Measurements from ENCODE around the gene RNF222. TPM values are rescaled to one million over a fixed set of nuclear protein-coding genes. Genes with fewer than 3 reads are reported as not detected.
A peak's percentile ranks its signal among the peaks of the same experiment; 100 is the strongest.

RNF222 gene
- total RNA-seq (2021; fragmentation: NEBNext Ultra II Directional; extraction: Animal tissue kit (Norgen Biotek cat#: 25700)) (not detected in 2 replicates), polyA plus RNA-seq (2011; rRNA removed) (not detected in 2 replicates), polyA minus RNA-seq (2011; rRNA and poly(A)+ RNA removed) (not detected in 2 replicates)
- polyA plus RNA-seq (2011; cell fraction: cytosol; rRNA removed) = not detected
- polyA plus RNA-seq (2011; cell fraction: nucleus; rRNA removed) = not detected
- polyA plus RNA-seq (2012, experiment 1 of 2) = 0.05 to 0.08 TPM in 2 of 4 replicates, not detected in the others
- polyA plus RNA-seq (2012, experiment 2 of 2) = not detected
- polyA plus RNA-seq (2013, experiment 1 of 2) = 0.04 TPM
- polyA plus RNA-seq (2013, experiment 2 of 2) = 0.06 TPM
- polyA minus RNA-seq (2011; cell fraction: cytosol; rRNA and poly(A)+ RNA removed) = not detected
- not detected for polyA minus RNA-seq (2011; cell fraction: nucleus; rRNA and poly(A)+ RNA removed)
- long read RNA-seq, experiment 1 = 0 reads
- long read RNA-seq, experiment 2 = 0 reads

GRCh38 chr17:8397636-8398035 is at the start of gene RNF222:
RNF222 (minus strand) TSS chr17:8397827; CDS start chr17:8393461, 4,366 bp downstream.
- H4K5ac ChIP-seq (ENCODE audit: insufficient read length, low read depth, low read length) = no peak within 1 kb of the TSS
- H4K8ac ChIP-seq (ENCODE audit: extremely low read depth, insufficient read depth, low read length) = peak within 1 kb of the TSS; percentile 42
- H3K23ac ChIP-seq (ENCODE audit: insufficient read length) = no peak within 1 kb of the TSS
- H3K56ac ChIP-seq (replicated peaks; ENCODE audit: insufficient read length, low read depth, low read length) = no peak within 1 kb of the TSS
- DNase-seq (ENCODE audit: low read depth in 1 of 2, low spot score in 2 of 2) (no peak), FAIRE-seq (no peak)
- no peak within 1 kb of the TSS for H2BK15ac ChIP-seq (ENCODE audit: low read length)
- no peak within 1 kb of the TSS for H3K4me2 ChIP-seq (ENCODE audit: insufficient read depth in 1 of 2, low read depth in 2 of 2, low read length in 2 of 2)
- H3K79me1 ChIP-seq (ENCODE audit: low read depth, low read length) = no peaks in the 10 kb centered on the region
- H3K4ac ChIP-seq (replicated peaks; ENCODE audit: insufficient read length, low read depth, low read length) = no peak within 1 kb of the TSS
- 85% methylated on average over 13 of the region's 13 CpGs; no CpG with 5 or more reads in 1 of the 2 experiments for WGBS, 2 experiments (ENCODE audit: extremely low coverage in 1 of 2, insufficient coverage in 1 of 2, insufficient read length in 1 of 2, insufficient replicate concordance in 2 of 2, low coverage in 1 of 2, low lambda C conversion rate in 2 of 2, missing lambda C conversion rate in 1 of 2)
- ChIA-PET POLR2A (ENCODE audit: partially characterized antibody) (interaction anchor here (0.8 to 2.5 kb wide), 4 partner anchors 9 to 21 kb away, joined by 3 to 14 read pairs (median 4); partner anchors contain the start of genes KRABD2 and RPL26), CTCF (ENCODE audit: partially characterized antibody) (interaction anchor here (0.6 to 0.9 kb wide), 3 partner anchors 13 to 106 kb away, joined by 3 to 4 read pairs (median 3); no protein-coding TSS in a partner anchor)
- no peak within 1 kb of the TSS for H2AFZ ChIP-seq (ENCODE audit: low read length)
- no peaks in the 10 kb centered on the region for H3K79me2 ChIP-seq (ENCODE audit: control insufficient read depth in 1 of 2, insufficient read depth in 2 of 2, low read length in 2 of 2)
- H3K36me3 ChIP-seq (ENCODE audit: control insufficient read depth in 2 of 4, insufficient read depth in 4 of 4, low read length in 3 of 4) = no peaks in the 10 kb centered on the region
- no peak within 1 kb of the TSS for H2BK120ac ChIP-seq (replicated peaks; ENCODE audit: low read depth, low read length)
- no peak within 1 kb of the TSS for H2BK20ac ChIP-seq (ENCODE audit: low read length)
- H4K20me1 ChIP-seq (replicated peaks in 1 of 2; ENCODE audit: control insufficient read depth in 1 of 2, insufficient read depth in 2 of 2, low read length in 2 of 2) = no peaks in the 10 kb centered on the region
- no peaks in the 10 kb centered on the region; a peak in 1 of 7 replicates for H3K4me1 ChIP-seq (replicated peaks in 1 of 4; ENCODE audit: control insufficient read depth in 3 of 4, insufficient read depth in 4 of 4, low read length in 3 of 4)
- no peak within 1 kb of the TSS for H3K18ac ChIP-seq (ENCODE audit: extremely low read depth, low read length)
- H2BK5ac ChIP-seq (ENCODE audit: low read depth, low read length) = no peak within 1 kb of the TSS
- H4K91ac ChIP-seq (replicated peaks; ENCODE audit: insufficient read length, low read length) = no peak within 1 kb of the TSS
- H2BK12ac ChIP-seq (ENCODE audit: low read depth, low read length) = 0 out of 2 replicates have a peak within 1 kb of the TSS, but pooled peaks have one; percentile 17
- H3K9me3 ChIP-seq (ENCODE audit: insufficient read depth in 2 of 2, low read depth in 1 of 2, low read length in 1 of 2) = no peaks in the 10 kb centered on the region
- H3K27me3 ChIP-seq (replicated peaks in 1 of 4; ENCODE audit: control insufficient read depth in 3 of 4, extremely low read depth in 1 of 4, insufficient read depth in 3 of 4, low read length in 3 of 4) = no peaks in the 10 kb centered on the region
- H2AK5ac ChIP-seq (ENCODE audit: low read depth, low read length) = no peak within 1 kb of the TSS
- no peak within 1 kb of the TSS for H3K14ac ChIP-seq (ENCODE audit: insufficient read length)
- no peak within 1 kb of the TSS for H3K4me3 ChIP-seq (ENCODE audit: extremely low read depth in 1 of 4, insufficient read depth in 2 of 4, low read depth in 3 of 4, low read length in 4 of 4)
- H3K27ac ChIP-seq (ENCODE audit: low read depth, low read length) = no peak within 1 kb of the TSS
- H3K9ac ChIP-seq (replicated peaks in 1 of 4; ENCODE audit: extremely low read depth in 1 of 4, low read depth in 3 of 4, low read length in 3 of 4) = no peak within 1 kb of the TSS
- no peaks in the 10 kb centered on the region; the same call in 1 of the 2 replicates for H3K23me2 ChIP-seq (ENCODE audit: low read depth, low read length)
- no peak for TF ChIP-seq RBBP5 (IDR thresholded peaks at IDR 0.05; ENCODE audit: borderline replicate concordance, low read depth, low read length)
- TF ChIP-seq HDAC6 (IDR thresholded peaks at IDR 0.05; ENCODE audit: low read depth, low read length) = no peak
- TF ChIP-seq GABPA (IDR thresholded peaks at IDR 0.05; ENCODE audit: borderline replicate concordance, insufficient read depth, low read length) = no peak
- no peak for TF ChIP-seq TEAD4 (IDR thresholded peaks at IDR 0.05; ENCODE audit: low read depth, low read length)
- TF ChIP-seq MAX (IDR thresholded peaks at IDR 0.05) = no peak
- TF ChIP-seq ATF2 (IDR thresholded peaks at IDR 0.05; ENCODE audit: low read length) = no peak
- TF ChIP-seq POLR2AphosphoS5 (IDR thresholded peaks at IDR 0.05; ENCODE audit: low read depth, low read length) = no peak
- TF ChIP-seq USF2 (IDR thresholded peaks at IDR 0.05; ENCODE audit: low read length) = no peak
- no peak for TF ChIP-seq BCL11A (IDR thresholded peaks at IDR 0.05; ENCODE audit: low read depth in 2 of 2, low read length in 2 of 2)

Measured in H1 (cell line).